RWPE1 (cell line): ENCODE measurements around the gene MILR1.

ENCODE experiments used
- CTCF ChIA-PET: fragments of 350-600 bp; sonication (Branson Sonifier 250); formaldehyde crosslinking; extraction: SDS; loops from one replicate; lab custom pipeline; 2021; lab: Yijun Ruan, JAX
- POLR2A ChIA-PET: fragments of 400-600 bp; formaldehyde crosslinking; extraction: SDS; loops from one replicate; lab custom pipeline; 2020; ENCODE audit warnings: antibody characterized with exemption; ENCODE audit not compliant: low non-redundant PET; lab: Yijun Ruan, JAX
- DNase-seq: peaks from one replicate; pipeline ENCODE4 v3.0.0; 2012; ENCODE audit warnings: low spot score
- H3K27ac ChIP-seq: fragments of 450-650 bp; 2 replicates; pipeline ENCODE4 v1.5.1; 2017
- CTCF ChIP-seq: fragments of 450-650 bp; conservative IDR thresholded peaks from 2 replicates; pipeline ENCODE4 v1.5.1; 2017; ENCODE audit warnings: low read depth, mild to moderate bottlenecking

MILR1 gene, protein sequence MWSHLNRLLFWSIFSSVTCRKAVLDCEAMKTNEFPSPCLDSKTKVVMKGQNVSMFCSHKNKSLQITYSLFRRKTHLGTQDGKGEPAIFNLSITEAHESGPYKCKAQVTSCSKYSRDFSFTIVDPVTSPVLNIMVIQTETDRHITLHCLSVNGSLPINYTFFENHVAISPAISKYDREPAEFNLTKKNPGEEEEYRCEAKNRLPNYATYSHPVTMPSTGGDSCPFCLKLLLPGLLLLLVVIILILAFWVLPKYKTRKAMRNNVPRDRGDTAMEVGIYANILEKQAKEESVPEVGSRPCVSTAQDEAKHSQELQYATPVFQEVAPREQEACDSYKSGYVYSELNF

DNA sequence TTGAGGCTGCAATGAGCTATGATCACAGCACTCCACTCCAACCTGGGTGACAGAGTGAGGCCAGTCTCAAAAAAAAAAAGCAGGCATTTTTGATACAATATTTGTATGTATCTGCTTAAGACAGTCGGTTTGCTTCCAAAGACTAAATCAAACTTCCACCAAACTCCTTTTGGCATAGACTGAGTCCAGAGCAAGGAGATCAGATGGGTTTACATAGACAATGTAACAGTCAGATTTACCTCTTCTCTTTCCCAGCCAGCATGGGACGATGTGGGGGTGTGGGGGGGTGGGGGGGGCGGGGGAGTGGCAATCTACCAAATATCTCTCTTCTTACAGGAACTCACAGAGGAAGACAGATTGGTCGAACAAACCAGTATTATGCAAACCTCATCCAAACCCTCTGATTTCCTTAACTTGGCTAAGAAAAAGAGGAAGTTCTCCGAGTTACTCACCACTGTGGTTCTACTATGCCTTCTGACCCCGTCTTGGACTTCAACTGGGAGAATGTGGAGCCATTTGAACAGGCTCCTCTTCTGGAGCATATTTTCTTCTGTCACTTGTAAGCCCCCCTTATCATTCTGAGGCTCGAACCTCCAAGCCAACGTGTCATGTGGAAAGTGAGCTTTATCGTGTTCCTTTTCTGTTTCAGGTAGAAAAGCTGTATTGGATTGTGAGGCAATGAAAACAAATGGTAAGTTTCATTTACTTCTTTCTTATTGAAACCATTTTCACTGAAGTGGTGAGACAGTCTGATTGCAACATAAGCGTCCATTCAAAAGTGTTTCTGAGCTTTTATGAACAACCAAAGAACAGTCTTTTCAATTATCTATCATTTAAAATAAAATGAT is at the start of gene MILR1:
TSS of gene MILR1 (plus strand) at position 451 of the 848 bp plus-strand sequence. CDS start at position 505, 54 bp downstream.
- H3K27ac ChIP-seq: no peak within 1 kb of the TSS
- no peak for TF ChIP-seq CTCF
- peak; percentile 39 for DNase-seq
- ChIA-PET CTCF (no interaction called here), POLR2A (no interaction called here)

- ChIA-PET POLR2A (no interaction called here), CTCF (interaction anchor here (0.6 kb wide), 1 partner anchor 370 kb away, joined by 3 read pairs; no protein-coding TSS in a partner anchor)
Measured at GRCh38 chr17:64399767-64400156, 49.2 kb upstream of the MILR1 start.

GRCh38 chr17:64400642-64401041 is 48.3 kb upstream of the MILR1 start:
- TF ChIP-seq CTCF: no peak
- no peak for DNase-seq
- CTCF ChIA-PET: no interaction called here
- POLR2A ChIA-PET: interaction anchor here (0.7 kb wide), 1 partner anchor 67 kb away, joined by 3 read pairs; no protein-coding TSS in a partner anchor
- peak overlapping the region; percentile 36 for H3K27ac ChIP-seq

More at GRCh38 chr17:64399767-64400156, 49.2 kb upstream of the MILR1 start:
- no peak for TF ChIP-seq CTCF
- no peak for DNase-seq
- peak overlapping the region; percentile 72 for H3K27ac ChIP-seq

- ChIA-PET POLR2A (interaction anchor here (0.6 to 0.7 kb wide), 2 partner anchors 54 to 66 kb away, joined by 3 read pairs; no protein-coding TSS in a partner anchor), CTCF (no interaction called here)
- peak overlapping the region; percentile 36 for H3K27ac ChIP-seq
- no peak for DNase-seq
- no peak for TF ChIP-seq CTCF
Measured at GRCh38 chr17:64401244-64401860, 47.6 kb upstream of the MILR1 start.

- ChIA-PET POLR2A (no interaction called here), CTCF (no interaction called here)
- no peak for TF ChIP-seq CTCF
- no peak for DNase-seq
- H3K27ac ChIP-seq: peak overlapping the region; percentile 7; the same call in 1 of the 2 replicates
Measured at GRCh38 chr17:64401941-64402340, 47.0 kb upstream of the MILR1 start.

DNA sequence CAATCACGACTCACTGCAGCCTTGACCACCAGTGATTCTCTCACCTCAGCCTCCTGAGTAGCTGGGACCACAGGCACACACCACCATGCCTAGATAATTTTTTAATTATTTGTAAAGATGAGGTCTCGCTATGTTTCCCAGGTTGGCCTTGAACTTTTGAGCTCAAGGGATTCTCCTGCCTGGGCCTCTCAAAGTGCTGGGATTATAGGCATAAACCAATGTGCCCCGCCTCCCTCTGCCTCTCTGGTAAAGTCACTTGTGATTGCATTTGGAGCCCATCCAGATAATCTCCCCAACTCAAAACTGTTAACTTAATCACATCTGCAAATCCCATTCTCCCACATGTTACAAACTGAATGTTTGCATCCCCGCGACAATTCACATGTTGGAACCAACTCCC is 46.4 kb upstream of the MILR1 start:
- POLR2A ChIA-PET: no interaction called here
- H3K27ac ChIP-seq: peak overlapping the region; percentile 7; the same call in 1 of the 2 replicates
- CTCF ChIA-PET: no interaction called here
- TF ChIP-seq CTCF: no peak
- DNase-seq: no peak
